HG03354 (cell line): ENCODE results near the gene FAM216B.
"Not testable (repeated sequence)": the region's sequence is repeated elsewhere in the genome, so short reads cannot be mapped to it uniquely, and the experiment has no call there.

Experiments used
- ATAC-seq: cut with Tn5 transposase; IDR thresholded peaks from one replicate; pipeline ENCODE4 v1.9.1; 2021; ENCODE audit warnings: mild to moderate bottlenecking; ENCODE audit not compliant: unreplicated experiment, poor library complexity, severe bottlenecking

The FAM216B gene

DNA sequence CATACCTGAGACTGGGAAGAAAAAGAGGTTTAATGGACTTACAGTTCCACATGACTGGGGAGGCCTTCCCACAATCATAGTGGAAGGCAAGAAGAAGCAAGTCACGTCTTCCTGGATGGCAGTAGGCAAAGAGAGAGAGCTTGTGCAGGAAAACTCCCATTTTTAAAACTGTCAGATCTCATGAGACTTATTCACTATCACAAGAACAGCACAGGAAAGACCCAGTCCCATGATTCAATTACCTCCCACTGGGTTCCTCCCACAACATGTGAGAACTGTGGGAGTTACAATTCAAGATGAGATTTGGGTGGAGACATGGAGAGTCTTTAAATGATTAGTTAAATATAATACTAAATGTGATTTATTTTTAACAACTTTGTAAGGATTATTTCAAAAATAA, 38.3 kb downstream of the FAM216B start:
- not testable (repeated sequence) for ATAC-seq

DNA sequence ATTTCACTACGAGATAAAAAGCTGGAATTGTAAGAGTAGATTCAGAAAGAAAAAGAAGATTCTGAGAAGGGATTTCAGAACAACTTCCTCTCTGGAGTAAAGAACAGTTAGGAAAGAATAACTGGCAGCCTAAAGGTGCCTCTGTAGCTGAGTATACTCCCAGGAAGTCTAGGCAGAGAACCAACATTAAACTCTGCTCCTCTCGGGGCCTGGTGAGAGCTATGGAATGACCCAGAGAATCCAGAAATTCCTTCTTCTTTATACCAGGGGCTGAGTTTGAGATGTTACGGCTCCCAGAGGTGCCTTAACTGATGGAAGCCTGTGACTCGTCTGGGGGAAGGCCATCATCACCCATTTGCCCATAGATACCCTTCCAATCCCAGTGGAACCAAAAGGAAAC, 39.1 kb downstream of the FAM216B start:
- no peak for ATAC-seq

DNA sequence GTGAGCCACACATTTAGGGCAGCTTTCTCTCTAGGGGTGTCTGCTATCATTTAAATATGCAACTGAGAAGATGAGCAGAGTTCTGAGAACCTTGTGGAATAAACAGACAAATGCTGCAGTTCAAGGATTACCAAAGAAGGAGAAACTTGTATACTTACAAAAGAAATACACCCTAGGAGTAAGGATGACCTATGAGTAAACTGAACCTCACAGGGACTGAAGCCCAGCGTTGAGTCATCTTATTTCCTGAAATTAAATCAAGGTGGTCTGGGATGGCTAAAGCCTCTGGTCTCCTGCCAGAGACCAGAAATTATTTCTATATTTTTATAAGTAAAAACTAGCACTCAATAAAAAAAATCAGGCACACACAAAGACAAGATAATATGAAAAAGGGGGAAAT, 40.1 kb downstream of the FAM216B start:
- no peak for ATAC-seq

DNA sequence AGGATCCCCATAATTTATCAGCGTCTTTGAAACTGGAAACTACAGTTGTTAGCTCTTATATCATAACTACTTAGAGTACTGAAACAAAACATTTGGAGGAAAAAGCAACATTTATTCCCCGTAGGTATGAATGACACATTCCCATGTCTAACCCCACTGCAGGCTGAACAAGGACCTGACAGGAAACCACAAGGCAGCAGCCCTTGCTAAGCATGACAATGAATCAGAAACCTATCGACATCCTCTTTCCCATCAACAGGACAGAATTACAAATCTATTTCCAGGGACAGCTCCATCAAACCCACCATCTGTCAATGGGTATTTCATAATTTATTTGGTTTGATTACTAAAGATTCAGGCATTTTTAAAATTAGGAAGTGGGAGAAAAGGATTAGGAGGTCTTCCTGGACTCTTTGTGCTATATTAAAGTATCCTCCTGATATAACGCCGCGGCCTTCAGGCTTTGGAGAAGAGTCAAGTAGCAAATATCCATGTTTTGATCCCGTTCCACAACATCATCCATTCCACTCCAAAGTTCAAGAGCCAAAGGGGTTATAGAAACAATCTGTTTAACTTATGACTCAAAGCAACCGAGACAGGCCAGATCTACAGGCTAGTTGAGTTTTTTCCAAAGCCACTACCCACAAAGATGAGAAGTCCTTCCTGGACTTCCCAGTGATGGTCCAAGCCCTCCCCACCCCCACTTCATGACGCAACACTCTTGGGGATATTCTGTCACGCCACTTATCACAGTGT, 51.1 kb downstream of the FAM216B start:
- ATAC-seq, result no peak

DNA sequence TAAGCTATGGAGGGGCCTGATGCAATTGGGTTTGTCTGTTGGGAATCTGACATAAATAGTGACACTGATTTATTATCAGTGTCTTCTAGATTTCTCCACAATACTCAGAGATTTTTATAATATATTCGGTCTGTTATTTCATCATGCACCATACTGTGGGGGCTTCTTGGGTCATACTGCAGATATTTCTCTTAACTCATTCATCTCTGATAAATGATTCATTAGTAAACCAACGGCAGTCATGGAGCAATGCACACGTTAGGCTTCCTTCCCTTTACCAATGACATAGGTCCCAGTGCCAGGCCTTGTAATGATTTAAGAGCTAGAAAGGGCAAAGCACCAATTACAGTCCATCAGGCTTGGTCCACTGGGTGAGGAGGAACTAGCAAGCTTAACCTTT, 53.6 kb downstream of the FAM216B start:
- ATAC-seq, result no peak

DNA sequence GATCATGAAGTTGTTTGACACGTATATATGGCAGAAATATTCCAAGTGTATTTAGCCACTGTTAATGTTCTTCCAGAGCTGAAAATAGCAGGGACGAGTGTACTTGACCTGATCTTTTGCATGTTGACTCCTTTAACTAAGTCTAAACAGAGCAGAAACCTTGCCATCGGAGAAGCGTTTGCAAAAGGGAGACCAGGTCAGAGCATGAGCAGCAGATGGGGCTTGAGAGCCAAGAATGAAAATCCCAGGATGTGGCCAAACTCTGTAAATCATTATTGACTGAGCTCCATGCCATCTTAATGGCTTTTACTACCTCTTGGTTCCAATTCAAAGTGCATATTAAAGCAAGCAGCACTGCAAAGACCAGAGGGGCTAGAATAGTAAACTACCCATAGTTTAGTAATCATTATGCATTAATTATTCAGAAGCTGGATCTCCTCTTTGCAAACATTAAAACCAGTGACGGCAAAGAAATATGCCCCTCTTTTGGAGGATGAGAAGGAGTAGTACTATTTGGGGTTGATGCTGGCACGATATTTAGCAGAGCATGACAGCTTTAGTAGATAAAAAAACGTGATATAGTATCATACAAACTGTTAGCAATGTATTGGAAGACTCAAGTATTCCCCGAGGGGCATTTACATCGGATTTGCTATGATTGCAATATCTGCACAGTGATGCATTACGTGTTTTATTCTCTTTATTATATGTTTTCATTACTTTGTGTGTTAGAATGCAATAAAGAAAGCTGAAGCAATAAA, 55.7 kb downstream of the FAM216B start:
- no peak for ATAC-seq
